OCI-LY7 (cell line): ENCODE data around the gene RPRD1B.

Experiments used
- CTCF ChIP-seq: fragments of 200-600 bp; sonication (generic); conservative IDR thresholded peaks from 2 replicates; pipeline ENCODE4 v1.5.1; 2014; ENCODE audit warnings: mild to moderate bottlenecking, antibody characterized with exemption, low read length, moderate library complexity, mixed read lengths
- EZH2phosphoT487 ChIP-seq: fragments of 200-600 bp; sonication (generic); IDR thresholded peaks from 2 replicates; pipeline ENCODE4 v1.6.1; 2018; ENCODE audit warnings: low read depth, borderline replicate concordance, mild to moderate bottlenecking, mixed run types, antibody characterized with exemption, low read length, moderate library complexity, mixed read lengths

GRCh38 chr20:37984018-37984785 lies 49.3 kb upstream of the RPRD1B start:
- TF ChIP-seq CTCF (no peak), EZH2phosphoT487 (no peak)
